DMS 273 (cell line): ENCODE data around the gene FBRSL1.

Experiments
- DNase-seq: peaks from one replicate; lab custom pipeline; 2025; ENCODE audit not compliant: unreplicated experiment; lab: John Stamatoyannopoulos, UW

Gene FBRSL1

GRCh38 chr12:132522592-132523380 lies 32.8 kb downstream of the FBRSL1 start:
- DNase-seq, result peak; percentile 47

GRCh38 chr12:132523576-132524331 lies 33.8 kb downstream of the FBRSL1 start:
- peak; percentile 71 for DNase-seq

- DNase-seq, result peak; percentile 41
These were observed 34.5 kb downstream of the FBRSL1 start for GRCh38 chr12:132524405-132524804.

DNA sequence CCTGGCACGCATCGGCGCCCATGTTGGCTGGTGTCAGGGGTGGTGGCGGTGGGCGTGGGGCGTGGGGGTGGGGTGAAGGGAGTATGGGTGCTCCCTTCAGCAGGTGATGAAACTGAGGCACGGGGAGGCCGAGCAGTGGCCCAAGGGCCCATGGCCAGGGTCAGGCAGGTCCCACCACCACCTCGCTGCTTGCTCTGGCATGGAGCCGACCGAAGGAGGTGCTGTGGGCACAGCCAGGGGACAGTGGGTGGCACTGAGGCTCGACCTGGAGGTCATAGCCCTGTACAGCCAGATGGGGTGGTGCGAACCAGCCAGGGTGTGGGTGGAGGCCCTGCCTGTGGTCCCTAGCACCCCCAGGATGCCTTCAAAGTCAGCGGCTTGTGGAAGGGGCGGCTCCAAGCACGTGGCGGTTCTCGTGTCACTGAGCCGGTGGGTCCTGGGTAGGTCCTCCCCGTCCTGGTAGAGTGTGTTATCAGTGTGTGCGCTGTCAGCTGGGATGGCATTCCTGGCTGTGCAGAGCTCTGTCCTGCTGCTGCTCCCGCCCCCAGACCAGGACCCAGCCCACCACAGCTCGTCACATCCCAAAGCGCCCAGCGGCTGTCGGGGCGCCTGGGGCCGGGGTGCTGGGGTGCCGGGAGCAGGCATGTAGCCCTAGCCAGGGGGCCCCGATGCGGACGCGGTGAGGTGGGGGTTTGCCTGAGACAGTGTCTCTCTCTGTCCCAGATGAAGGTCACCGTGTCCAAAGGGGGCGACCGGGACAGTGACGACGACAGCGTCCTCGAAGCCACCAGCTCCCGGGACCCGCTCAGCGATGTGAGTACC lies 35.3 kb downstream of the FBRSL1 start:
- no peak for DNase-seq

DNA sequence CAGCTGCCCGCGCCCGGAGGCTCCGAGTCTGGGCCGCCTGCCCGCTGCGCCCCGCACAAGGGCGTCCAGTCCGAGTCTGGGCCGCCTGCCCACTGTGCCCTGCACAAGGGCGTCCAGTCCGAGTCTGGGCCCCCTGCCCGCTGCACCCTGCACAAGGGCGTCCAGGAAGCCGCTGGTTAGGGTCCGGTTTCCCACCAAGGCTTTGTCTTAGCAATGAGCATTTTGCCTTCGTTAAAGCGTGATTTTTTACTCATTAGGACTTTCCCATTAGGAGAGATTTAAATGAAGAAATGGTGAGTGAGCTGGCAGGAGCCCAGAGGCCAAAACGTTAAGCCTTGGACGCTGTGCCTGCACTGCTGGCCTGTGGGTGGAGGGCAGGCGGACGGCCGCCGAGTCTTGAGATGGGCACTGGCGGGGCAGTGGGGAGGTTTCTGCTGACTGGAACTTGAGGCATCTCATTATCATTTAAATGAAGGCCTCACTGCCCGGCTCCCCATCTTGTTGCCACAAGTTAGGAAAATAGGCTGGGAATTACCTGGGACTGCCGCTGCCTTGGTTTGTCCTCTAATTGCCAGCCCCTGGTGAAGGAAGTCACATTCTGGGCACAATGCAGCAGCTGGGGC lies 36.0 kb downstream of the FBRSL1 start:
- DNase-seq, result no peak

GRCh38 chr12:132527186-132527882 lies 37.4 kb downstream of the FBRSL1 start:
- no peak for DNase-seq

DNA sequence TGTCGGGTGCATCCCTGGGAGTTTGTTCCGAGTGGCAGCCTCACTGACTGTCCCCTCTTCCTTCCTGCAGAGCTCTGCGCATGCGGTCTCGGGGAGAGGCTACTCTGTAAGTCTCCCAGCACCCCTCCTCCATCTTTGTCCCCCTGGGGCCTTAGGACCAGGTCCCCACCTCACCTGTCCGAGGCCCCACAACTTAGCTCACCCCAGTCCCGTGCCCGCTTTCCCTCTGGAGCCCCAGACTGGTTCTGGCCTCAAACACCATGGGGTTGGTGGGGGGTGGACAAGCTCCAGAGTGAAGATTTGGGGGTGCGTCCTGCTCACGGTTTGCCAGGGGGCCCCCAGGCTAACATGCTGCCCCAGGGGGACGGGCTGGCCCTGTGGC lies 37.9 kb downstream of the FBRSL1 start:
- DNase-seq, result no peak

GRCh38 chr12:132528564-132529106 lies 38.7 kb downstream of the FBRSL1 start:
- no peak for DNase-seq

DNA sequence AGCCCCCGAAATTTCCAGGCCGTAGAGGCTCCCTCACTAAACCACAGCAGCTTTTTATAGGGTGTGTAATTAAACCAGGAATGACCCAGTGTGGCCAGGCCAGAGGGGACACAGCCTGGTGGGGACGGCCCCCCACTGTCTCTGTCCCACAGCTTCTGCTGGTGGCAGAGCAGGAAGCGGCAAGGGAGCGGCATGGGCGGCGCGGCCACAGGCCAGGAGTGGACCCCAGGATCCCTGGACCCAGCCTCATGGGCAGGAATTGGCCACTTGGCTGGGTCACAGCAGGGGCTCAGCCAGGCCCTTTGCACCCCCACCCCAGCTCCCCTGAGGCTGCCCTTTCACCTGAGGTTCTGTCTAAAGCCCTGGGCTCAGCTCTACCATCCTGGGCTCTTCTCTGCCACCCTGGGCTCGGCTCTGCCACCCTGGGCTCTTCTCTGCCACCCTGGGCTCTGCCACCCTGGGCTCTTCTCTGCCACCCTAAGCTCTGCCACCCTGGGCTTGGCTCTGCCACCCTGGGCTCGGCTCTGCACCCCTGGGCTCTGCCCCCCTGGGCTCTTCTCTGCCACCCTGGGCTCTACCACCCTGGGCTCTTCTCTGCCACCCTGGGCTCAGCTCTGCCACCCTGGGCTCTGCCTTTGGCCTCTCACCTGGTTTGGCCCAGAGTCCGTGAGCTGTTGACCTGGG lies 39.3 kb downstream of the FBRSL1 start:
- no peak for DNase-seq

GRCh38 chr12:132529906-132530305 lies 40.0 kb downstream of the FBRSL1 start:
- DNase-seq, result no peak

- DNase-seq, result peak; percentile 39
These were observed 40.5 kb downstream of the FBRSL1 start for GRCh38 chr12:132530447-132530846.

DNA sequence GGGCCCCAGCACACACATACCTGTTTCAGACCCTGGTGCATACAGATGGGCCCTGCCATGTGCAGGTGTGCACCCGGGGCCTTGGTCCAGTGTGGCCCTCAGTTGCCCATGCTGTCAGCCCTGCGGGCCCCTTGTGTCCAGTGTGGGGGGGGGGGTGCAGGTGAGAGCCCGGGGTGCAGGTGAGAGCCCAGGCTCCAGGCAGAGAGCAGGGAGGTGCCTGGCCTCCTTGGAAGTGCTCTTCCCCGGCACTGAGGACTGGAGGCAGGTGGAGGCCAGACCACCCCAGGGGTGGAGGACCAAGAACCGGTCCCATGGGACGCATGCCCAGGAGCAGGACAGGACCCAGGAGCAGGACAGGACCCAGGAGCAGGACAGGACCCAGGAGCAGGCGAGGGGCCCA lies 40.9 kb downstream of the FBRSL1 start:
- no peak for DNase-seq

- peak; percentile 25 for DNase-seq
These were observed 43.0 kb downstream of the FBRSL1 start for GRCh38 chr12:132532711-132533583.

DNA sequence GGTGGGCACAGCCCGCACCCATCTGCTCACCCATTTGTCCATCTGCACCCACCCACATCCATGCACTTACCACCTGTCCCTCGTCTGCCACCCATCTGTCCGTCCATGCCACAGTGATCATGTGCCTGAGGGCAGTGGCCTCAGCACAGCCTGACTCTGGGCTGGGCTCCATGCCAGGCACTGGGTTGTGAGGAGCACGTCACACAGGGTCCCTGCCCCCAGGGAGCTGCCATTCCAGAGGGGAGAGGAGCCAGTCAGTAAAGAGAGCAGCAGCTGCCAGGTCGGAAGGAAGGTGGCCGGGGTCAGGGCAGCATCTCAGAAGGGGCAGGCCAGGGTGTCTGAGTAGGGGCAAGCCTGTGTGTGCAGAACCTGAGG lies 43.6 kb downstream of the FBRSL1 start:
- DNase-seq, result no peak

- no peak for DNase-seq
These were observed 44.1 kb downstream of the FBRSL1 start for GRCh38 chr12:132534076-132534475.

GRCh38 chr12:132535019-132535418 lies 45.1 kb downstream of the FBRSL1 start:
- DNase-seq, result no peak

DNA sequence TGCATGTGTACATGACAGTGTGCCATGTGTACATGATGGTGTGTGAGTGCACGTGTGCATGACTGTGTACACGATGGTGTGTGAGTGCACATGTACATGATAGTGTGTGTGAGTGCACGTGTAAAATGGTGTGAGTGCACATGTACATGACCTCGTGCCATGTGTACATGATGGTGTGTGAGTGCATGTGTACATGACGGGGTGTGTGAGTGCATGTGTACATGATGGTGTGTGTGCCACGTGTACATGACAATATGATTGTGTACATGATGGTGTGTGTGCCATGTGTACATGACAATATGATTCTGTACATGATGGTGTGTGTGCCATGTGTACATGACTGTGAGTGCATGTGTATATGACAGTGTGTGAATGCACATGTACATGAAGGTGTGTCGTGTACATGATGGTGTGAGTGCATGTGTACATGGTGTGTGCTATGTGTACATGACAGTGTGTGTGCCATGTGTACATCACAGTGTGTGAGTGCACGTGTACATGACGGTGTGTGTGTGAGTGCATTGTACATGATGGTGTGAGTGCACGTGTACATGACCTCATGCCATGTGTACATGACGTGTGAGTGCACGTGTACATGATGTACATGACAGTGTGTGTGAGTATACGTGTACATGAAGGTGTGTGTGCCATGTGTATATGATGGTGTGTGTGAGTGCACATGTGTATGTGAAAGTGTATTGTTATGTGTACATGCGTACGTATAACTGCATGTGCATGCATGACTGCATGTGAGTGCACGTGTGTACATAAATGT lies 46.3 kb downstream of the FBRSL1 start:
- DNase-seq, result no peak

GRCh38 chr12:132537049-132537448 lies 47.1 kb downstream of the FBRSL1 start:
- DNase-seq, result no peak
